Measurements from ENCODE around the gene MRE11.

DNA sequence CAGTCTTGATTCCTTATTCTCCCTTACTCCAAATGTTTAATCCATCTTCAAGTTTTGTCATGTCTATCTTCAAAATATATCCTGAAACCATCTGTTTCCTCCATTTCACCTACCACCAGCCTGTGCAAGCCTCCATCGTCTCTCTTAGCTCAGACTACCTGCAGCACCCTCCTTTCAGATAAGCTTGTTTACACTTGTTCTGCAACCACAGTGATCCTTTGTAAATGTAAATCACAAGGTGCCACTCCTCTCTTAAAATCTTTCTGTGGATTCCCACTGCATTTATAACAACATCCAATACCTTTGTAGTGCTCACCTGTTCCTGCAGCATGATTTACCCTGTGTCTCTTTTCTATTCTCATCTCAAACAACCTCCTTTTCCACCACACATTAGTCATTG lies 60.6 kb downstream of the MRE11 start:
- no peak for TF ChIP-seq GATA3 (IDR thresholded peaks at IDR 0.05; ENCODE audit: low read depth, low read length)
- no peak for TF ChIP-seq GATA2 (IDR thresholded peaks at IDR 0.05; ENCODE audit: low read depth, low read length)

All from SH-SY5Y (cell line).